Measurements from ENCODE around the gene SNRPA1.

Gene SNRPA1

DNA sequence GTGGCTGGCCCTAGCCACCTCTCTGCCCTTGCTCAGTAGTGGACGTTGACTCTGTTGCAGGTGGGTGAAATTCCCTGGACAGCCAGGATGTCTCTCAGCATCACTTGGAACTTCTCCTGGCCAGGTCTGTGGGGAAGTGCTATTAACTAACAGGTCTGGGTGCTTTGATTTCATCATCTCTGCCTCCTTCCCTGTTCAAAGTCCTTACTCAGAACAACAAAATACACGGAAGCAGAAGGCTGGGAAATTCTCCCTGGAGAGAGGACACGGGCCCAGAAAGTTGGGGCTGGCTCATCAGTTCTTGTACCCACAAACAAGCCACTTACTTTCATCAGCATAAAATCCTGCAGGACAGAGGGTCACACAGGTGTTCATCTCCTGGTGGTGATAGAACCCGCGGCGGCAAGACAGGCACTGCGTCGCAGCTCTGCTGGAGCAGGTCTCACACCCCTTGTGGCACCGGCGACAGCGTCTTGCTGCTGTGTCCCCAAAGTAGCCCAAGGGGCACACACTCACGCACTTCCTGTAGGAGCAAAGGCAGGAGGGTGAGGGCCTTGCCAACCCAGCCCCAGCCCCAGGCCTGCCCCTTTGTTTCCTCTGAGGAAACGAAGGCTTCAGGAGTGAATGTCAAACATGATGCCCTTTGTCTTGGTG, 29.6 kb upstream of the SNRPA1 start:
- TF ChIP-seq, protein P1, sequence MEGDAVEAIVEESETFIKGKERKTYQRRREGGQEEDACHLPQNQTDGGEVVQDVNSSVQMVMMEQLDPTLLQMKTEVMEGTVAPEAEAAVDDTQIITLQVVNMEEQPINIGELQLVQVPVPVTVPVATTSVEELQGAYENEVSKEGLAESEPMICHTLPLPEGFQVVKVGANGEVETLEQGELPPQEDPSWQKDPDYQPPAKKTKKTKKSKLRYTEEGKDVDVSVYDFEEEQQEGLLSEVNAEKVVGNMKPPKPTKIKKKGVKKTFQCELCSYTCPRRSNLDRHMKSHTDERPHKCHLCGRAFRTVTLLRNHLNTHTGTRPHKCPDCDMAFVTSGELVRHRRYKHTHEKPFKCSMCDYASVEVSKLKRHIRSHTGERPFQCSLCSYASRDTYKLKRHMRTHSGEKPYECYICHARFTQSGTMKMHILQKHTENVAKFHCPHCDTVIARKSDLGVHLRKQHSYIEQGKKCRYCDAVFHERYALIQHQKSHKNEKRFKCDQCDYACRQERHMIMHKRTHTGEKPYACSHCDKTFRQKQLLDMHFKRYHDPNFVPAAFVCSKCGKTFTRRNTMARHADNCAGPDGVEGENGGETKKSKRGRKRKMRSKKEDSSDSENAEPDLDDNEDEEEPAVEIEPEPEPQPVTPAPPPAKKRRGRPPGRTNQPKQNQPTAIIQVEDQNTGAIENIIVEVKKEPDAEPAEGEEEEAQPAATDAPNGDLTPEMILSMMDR (conservative IDR thresholded peaks at IDR 0.05; ENCODE audit: low read length), result no peak
- no peak overlapping the region for H3K4me3 ChIP-seq (ENCODE audit: low read length)
- DNase-seq (ENCODE audit: low read depth), result no peak

DNA sequence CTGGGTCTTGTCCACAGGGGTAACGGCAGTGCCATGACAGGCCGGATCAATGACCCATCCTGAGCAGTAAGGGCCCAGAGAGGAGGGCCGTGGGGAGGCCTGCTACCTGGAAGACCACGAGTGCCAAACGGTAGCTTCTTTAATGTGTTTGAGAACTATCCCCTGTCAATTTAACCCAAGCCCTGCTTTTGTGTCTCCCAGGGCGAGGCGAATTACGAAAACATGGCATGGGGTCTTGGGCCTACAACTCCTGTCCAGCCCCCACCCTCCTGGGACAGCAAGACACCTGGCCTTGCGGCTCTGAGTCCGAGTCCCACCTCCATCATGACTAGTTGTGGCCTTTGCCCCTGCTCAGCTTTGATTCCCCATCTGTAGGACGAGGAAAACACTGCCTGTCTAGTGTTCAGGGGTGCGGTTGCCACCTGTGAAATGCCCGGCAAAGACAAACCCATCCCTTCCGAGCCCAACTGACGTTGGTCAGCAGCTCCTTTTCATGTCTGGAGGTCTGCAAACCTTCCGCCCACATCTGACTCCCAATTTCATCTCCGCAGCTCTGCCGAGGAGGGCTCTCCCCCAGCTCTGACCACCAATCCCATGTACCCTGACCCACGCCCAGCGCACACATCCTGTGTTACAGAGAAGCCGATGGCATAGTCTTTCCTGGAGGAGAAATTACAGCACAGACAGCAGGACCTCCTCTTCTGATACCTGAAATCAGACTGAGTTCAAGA, 28.9 kb upstream of the SNRPA1 start:
- no peak for DNase-seq (ENCODE audit: low read depth)
- TF ChIP-seq, protein P1 (conservative IDR thresholded peaks at IDR 0.05; ENCODE audit: low read length), result no peak
- no peak overlapping the region for H3K4me3 ChIP-seq (ENCODE audit: low read length)

GRCh38 chr15:101322854-101323477, 27.9 kb upstream of the SNRPA1 start:
- TF ChIP-seq, protein P1 (conservative IDR thresholded peaks at IDR 0.05; ENCODE audit: low read length), result no peak
- no peak overlapping the region for H3K4me3 ChIP-seq (ENCODE audit: low read length)
- DNase-seq (ENCODE audit: low read depth), result no peak

DNA sequence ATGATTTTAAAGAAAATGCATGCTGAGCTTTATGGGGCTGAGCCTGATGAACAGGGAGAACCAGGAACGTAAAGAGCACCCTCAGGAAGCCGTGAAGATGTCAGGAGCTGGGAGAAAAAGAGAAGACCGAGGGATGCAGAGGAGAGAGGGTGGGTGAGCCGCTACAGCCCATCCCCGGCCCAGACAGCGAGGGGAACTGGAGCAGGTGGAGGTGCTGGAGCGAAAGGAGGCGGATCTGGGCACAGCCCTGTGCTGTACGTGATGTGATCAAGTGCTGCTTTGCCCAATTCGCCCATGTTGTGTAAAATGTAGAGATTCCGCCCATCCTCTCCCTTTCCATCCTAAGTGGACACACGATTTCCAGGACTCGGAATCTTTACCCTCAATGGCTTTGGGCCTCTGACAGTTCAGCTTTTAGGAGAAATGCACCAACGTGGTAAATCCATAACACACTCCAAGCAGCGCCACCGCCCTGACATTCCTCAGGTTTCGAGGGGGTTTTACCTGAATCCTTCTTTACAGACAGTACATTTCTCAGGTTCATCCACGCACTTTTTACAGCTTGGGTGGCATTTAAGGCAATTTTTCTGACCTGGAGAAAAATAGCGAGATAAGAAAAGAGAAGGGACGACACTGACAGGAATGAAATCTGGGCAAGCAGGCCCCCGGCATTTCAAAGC, 27.1 kb upstream of the SNRPA1 start:
- no peak overlapping the region for H3K4me3 ChIP-seq (ENCODE audit: low read length)
- DNase-seq (ENCODE audit: low read depth), result no peak
- TF ChIP-seq, protein P1 (conservative IDR thresholded peaks at IDR 0.05; ENCODE audit: low read length), result no peak

- DNase-seq (ENCODE audit: low read depth), result peak; percentile 56
- H3K4me3 ChIP-seq (ENCODE audit: low read length), result no peak overlapping the region
- TF ChIP-seq, protein P1 (conservative IDR thresholded peaks at IDR 0.05; ENCODE audit: low read length), result peak; percentile 40
Measured at GRCh38 chr15:101320501-101321052, 25.5 kb upstream of the SNRPA1 start.

- TF ChIP-seq, protein P1 (conservative IDR thresholded peaks at IDR 0.05; ENCODE audit: low read length), result no peak
Measured at GRCh38 chr15:101318839-101319238, 23.8 kb upstream of the SNRPA1 start.

More at GRCh38 chr15:101318839-101319238, 23.8 kb upstream of the SNRPA1 start:
- H3K4me3 ChIP-seq (ENCODE audit: low read length), result no peak overlapping the region
- no peak for DNase-seq (ENCODE audit: low read depth)
